Fibroblast of lung (primary cell): Measurements from ENCODE around the gene GRAMD4. TPM values are rescaled to one million over a fixed set of nuclear protein-coding genes. Genes with fewer than 3 reads are reported as not detected.

Source experiments
- DNase-seq, 2 donors: peaks; one replicate each; pipeline versions ENCODE4 v3.0.0 to v3.0.0-alpha.2; 2010; ENCODE audit warnings: low read depth in 2 of 2
- H2AFZ ChIP-seq: 2 replicates; pipeline ENCODE4 v1.5.1; 2012; ENCODE audit warnings: low read length, control low read depth, inconsistent platforms
- H3K27ac ChIP-seq: 2 replicates; pipeline ENCODE4 v1.5.1; 2011; ENCODE audit warnings: low read length, control low read depth; ENCODE audit not compliant: insufficient read depth
- H3K27me3 ChIP-seq: 2 replicates; pipeline ENCODE4 v1.5.1; 2011; ENCODE audit warnings: mild to moderate bottlenecking, low read length; ENCODE audit not compliant: control insufficient read depth, insufficient read depth
- H3K36me3 ChIP-seq: 2 replicates; pipeline ENCODE4 v1.5.1; 2011; ENCODE audit warnings: low read length; ENCODE audit not compliant: control insufficient read depth, insufficient read depth
- H3K4me1 ChIP-seq: 2 replicates; pipeline ENCODE4 v1.5.1; 2011; ENCODE audit warnings: low read length; ENCODE audit not compliant: control insufficient read depth, insufficient read depth; ENCODE audit errors: extremely low read depth
- H3K4me2 ChIP-seq: 2 replicates; pipeline ENCODE4 v1.5.1; 2011; ENCODE audit warnings: low read length, control low read depth; ENCODE audit not compliant: insufficient read depth; ENCODE audit errors: extremely low read depth
- H3K4me3 ChIP-seq, 4 experiments: fragments of 200-600 bp in 1 of 4; sonication (generic) in 1 of 4; replicated peaks in 1 of 4; 2 replicates each; pipeline ENCODE4 v1.5.1; 2011 to 2016; ENCODE audit warnings: low read length in 4 of 4, low read depth in 3 of 4, mild to moderate bottlenecking in 3 of 4, control low read depth in 2 of 4, inconsistent platforms in 1 of 4, mixed read lengths in 1 of 4; ENCODE audit not compliant: insufficient read depth in 1 of 4; ENCODE audit errors: control extremely low read depth in 1 of 4
- H3K79me2 ChIP-seq: 2 replicates; pipeline ENCODE4 v1.5.1; 2012; ENCODE audit warnings: mild to moderate bottlenecking, low read length, inconsistent platforms; ENCODE audit not compliant: control insufficient read depth, insufficient read depth
- H3K9ac ChIP-seq: 2 replicates; pipeline ENCODE4 v1.5.1; 2011; ENCODE audit warnings: mild to moderate bottlenecking, low read length, control low read depth; ENCODE audit not compliant: insufficient read depth
- H3K9me3 ChIP-seq: 2 replicates; pipeline ENCODE4 v1.5.1; 2012; ENCODE audit warnings: low read depth, low read length; ENCODE audit not compliant: control insufficient read depth, insufficient read depth
- H4K20me1 ChIP-seq: 2 replicates; pipeline ENCODE4 v1.5.1; 2011; ENCODE audit warnings: low read length; ENCODE audit not compliant: control insufficient read depth, insufficient read depth; ENCODE audit errors: extremely low read depth
- EZH2 ChIP-seq: IDR thresholded peaks from 2 replicates; pipeline ENCODE4 v1.5.1; 2012; ENCODE audit warnings: low read length, control low read depth, mild to moderate bottlenecking; ENCODE audit errors: missing control alignments
- polyA plus RNA-seq, 2 donors: library from polyadenylated mRNA; depleted of rRNA in 1 of 2; stranded (reverse) in 1 of 2; unstranded in 1 of 2; fragments of >200 nt; gene quantifications; 2 replicates each; pipeline ENCODE4 v1.2.1, GENCODE V29; 2011 to 2012; ENCODE audit warnings: missing spikeins in 1 of 2
- total RNA-seq: library from RNA; depleted of rRNA; stranded (reverse); fragments of >200 nt; gene quantifications from 2 replicates; pipeline ENCODE4 v1.2.1, GENCODE V29; 2014
- TF ChIP-seq, protein P1 (sequence below), 2 donors: IDR thresholded peaks in 1 of 2; conservative IDR thresholded peaks in 1 of 2; 1 replicate in 1 of 2; 2 replicates in 1 of 2; pipeline ENCODE4 v1.5.1; 2011 to 2012; ENCODE audit warnings: low read length in 2 of 2, control low read depth in 1 of 2, inconsistent platforms in 1 of 2, low read depth in 1 of 2, mild to moderate bottlenecking in 1 of 2

Gene GRAMD4
- total and polyA plus RNA-seq, 2 donors (not counting 1 experiment from before 2014, with no cell fraction given) = 7.5 to 37.3 TPM

DNA sequence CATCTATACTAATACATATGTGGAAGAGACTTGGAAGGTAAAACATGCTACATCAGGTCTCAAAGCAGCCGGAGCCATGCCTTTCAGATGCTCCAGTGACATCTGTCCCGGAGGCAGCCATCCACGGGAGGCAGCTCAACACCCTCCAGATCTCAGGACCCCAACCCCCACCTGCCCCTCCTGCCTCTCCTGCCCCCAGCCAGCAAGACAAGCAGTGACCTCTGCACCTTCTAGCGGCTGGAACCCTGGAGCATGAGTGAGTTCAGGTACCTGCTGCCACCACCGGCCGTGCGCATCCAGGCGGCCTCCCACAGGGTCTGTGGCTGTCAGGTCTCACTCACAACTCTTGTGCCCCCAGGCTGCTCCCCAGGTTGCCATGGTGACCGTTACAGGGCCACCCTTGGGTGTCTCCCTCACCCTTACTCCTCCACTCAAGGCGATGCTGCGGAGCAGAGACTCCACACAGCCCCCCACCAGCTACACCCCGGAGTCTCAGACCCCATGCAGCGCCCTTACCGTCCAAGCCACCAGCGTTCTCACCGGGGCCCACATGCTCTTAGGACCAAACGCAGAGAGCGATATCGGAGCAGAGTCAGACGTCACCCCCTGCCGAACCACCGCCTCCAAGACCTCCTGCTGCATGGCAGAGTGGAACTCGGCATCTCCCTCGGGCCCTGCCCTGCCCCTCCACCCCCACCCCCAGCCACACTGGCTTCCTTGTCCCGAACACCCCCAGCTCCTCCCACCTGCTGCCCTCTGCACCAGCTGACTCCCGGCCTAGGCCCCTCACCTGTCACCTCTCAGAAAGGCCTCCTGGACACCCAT lies 83.2 kb downstream of the GRAMD4 start:
- Histone ChIP-seq H3K9ac (no peak overlapping the region), H4K20me1 (no peaks in the 10 kb centered on the region), H3K27me3 (no peaks in the 10 kb centered on the region), H3K27ac (no peak overlapping the region), H3K4me3 (no peak overlapping the region), H3K36me3 (peaks cover 22% of the 10 kb centered on the region), H3K9me3 (no peaks in the 10 kb centered on the region), H3K79me2 (no peaks in the 10 kb centered on the region), H2AFZ (no peak overlapping the region), H3K4me2 (no peak overlapping the region), H3K4me1 (no peaks in the 10 kb centered on the region)
- no peak for TF ChIP-seq EZH2
- TF ChIP-seq, protein P1, sequence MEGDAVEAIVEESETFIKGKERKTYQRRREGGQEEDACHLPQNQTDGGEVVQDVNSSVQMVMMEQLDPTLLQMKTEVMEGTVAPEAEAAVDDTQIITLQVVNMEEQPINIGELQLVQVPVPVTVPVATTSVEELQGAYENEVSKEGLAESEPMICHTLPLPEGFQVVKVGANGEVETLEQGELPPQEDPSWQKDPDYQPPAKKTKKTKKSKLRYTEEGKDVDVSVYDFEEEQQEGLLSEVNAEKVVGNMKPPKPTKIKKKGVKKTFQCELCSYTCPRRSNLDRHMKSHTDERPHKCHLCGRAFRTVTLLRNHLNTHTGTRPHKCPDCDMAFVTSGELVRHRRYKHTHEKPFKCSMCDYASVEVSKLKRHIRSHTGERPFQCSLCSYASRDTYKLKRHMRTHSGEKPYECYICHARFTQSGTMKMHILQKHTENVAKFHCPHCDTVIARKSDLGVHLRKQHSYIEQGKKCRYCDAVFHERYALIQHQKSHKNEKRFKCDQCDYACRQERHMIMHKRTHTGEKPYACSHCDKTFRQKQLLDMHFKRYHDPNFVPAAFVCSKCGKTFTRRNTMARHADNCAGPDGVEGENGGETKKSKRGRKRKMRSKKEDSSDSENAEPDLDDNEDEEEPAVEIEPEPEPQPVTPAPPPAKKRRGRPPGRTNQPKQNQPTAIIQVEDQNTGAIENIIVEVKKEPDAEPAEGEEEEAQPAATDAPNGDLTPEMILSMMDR (conservative IDR thresholded peaks at IDR 0.05 in 1 of 2, IDR thresholded peaks at IDR 0.05 in 1 of 2; ENCODE audit: low read depth in 1 of 2, low read length in 2 of 2) = no peak
- DNase-seq = no peak

DNA sequence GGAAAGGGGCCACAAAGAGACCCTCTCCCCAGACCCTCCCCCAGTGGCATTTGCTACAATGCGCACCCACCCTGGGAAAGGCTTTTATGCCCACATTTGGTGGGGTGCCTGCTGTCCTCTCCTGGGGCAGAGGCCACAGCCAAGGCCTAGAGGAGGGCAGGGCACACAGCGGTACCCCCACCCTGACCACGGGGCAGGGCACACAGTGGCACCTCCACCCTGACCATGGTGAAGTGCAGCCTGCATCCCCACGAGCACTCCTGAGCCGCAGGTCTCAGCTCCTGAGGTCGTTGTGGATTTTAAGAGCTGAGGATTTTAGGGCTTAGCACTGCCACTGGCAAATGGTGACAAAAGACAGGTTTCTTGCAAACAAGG lies 83.8 kb downstream of the GRAMD4 start:
- H3K79me2 ChIP-seq = no peaks in the 10 kb centered on the region
- H3K4me2 ChIP-seq = no peak overlapping the region
- H3K4me3 ChIP-seq = no peak overlapping the region
- no peak overlapping the region for H3K9ac ChIP-seq
- no peaks in the 10 kb centered on the region for H4K20me1 ChIP-seq
- DNase-seq = no peak
- no peaks in the 10 kb centered on the region for H3K4me1 ChIP-seq
- no peak overlapping the region for H3K27ac ChIP-seq
- peaks cover 22% of the 10 kb centered on the region for H3K36me3 ChIP-seq
- no peak for TF ChIP-seq EZH2
- TF ChIP-seq, protein P1 (conservative IDR thresholded peaks at IDR 0.05 in 1 of 2, IDR thresholded peaks at IDR 0.05 in 1 of 2; ENCODE audit: low read depth in 1 of 2, low read length in 2 of 2) = no peak
- no peak overlapping the region for H2AFZ ChIP-seq
- no peaks in the 10 kb centered on the region for H3K9me3 ChIP-seq
- no peaks in the 10 kb centered on the region for H3K27me3 ChIP-seq

GRCh38 chr22:46706060-46706459 lies 85.9 kb downstream of the GRAMD4 start:
- H3K79me2 ChIP-seq = no peaks in the 10 kb centered on the region
- H3K9me3 ChIP-seq = no peaks in the 10 kb centered on the region
- H3K36me3 ChIP-seq = peaks cover 17% of the 10 kb centered on the region
- no peak overlapping the region for H3K9ac ChIP-seq
- H3K27ac ChIP-seq = no peak overlapping the region
- TF ChIP-seq, protein P1 (conservative IDR thresholded peaks at IDR 0.05 in 1 of 2, IDR thresholded peaks at IDR 0.05 in 1 of 2; ENCODE audit: low read depth in 1 of 2, low read length in 2 of 2) = no peak
- no peak for TF ChIP-seq EZH2
- H2AFZ ChIP-seq = no peak overlapping the region
- no peaks in the 10 kb centered on the region for H3K27me3 ChIP-seq
- H3K4me3 ChIP-seq = no peak overlapping the region
- DNase-seq = no peak
- H4K20me1 ChIP-seq = no peaks in the 10 kb centered on the region
- no peaks in the 10 kb centered on the region for H3K4me1 ChIP-seq
- no peak overlapping the region for H3K4me2 ChIP-seq
